GM12878 (cell line): ENCODE measurements around the gene WBP11. TPM values are rescaled to one million over a fixed set of nuclear protein-coding genes. Genes with fewer than 3 reads are reported as not detected.

ENCODE experiments used
- ATAC-seq: fragments of 200-7000 bp; cut with Tn5 transposase; 3 replicates; pipeline ENCODE4 v1.9.1; 2020; ENCODE audit warnings: mild to moderate bottlenecking, moderate library complexity
- BruUV-seq: library from RNA; stranded (reverse); fragments of 400-500 nt; replicated peaks from 2 replicates; lab custom pipeline; 2021; lab: Mats Ljungman, UMichigan
- CTCF ChIA-PET: fragments of 300-600 bp; sonication (Branson Sonifier 250); formaldehyde crosslinking; extraction: SDS; loops from one replicate; lab custom pipeline; 2021; ENCODE audit warnings: inconsistent platforms; lab: Yijun Ruan, JAX
- POLR2A ChIA-PET: fragments of 350-600 bp; formaldehyde crosslinking; extraction: SDS; loops from one replicate; lab custom pipeline; 2021; ENCODE audit warnings: inconsistent platforms; lab: Charles Lee
- RAD21 ChIA-PET: fragments of 300-600 bp; sonication (Branson Sonifier 250); formaldehyde crosslinking; loops from one replicate; lab custom pipeline; 2023; ENCODE audit warnings: antibody characterized with exemption; ENCODE audit not compliant: unreplicated experiment; lab: Charles Lee
- SMC1A ChIA-PET: fragments of 300-600 bp; sonication (Branson Sonifier 250); formaldehyde crosslinking; loops from one replicate; lab custom pipeline; 2023; ENCODE audit not compliant: unreplicated experiment, uncharacterized antibody; lab: Charles Lee
- DNase-seq: peaks from one replicate; pipeline ENCODE4 v3.0.0-alpha.2; 2011; ENCODE audit warnings: low read depth, low spot score
- FAIRE-seq: peaks from 3 replicates; lab custom pipeline; 2011; peaks lifted over from hg19 to GRCh38; lab: Jason Lieb, UNC
- H2AFZ ChIP-seq: 2 replicates; pipeline ENCODE4 v1.6.0; 2011; ENCODE audit warnings: low read depth, low read length, control low read depth; ENCODE audit not compliant: control insufficient read depth
- H3K27ac ChIP-seq: 2 replicates; pipeline ENCODE4 v1.5.1; 2011; ENCODE audit warnings: control low read depth; ENCODE audit not compliant: control insufficient read depth, insufficient read depth
- H3K27me3 ChIP-seq, 2 experiments: replicated peaks in 1 of 2; 2 replicates each; pipeline versions ENCODE4 v1.6.0 to v1.6.1; 2011; ENCODE audit warnings: low read length in 1 of 2; ENCODE audit not compliant: control insufficient read depth in 2 of 2, insufficient read depth in 2 of 2
- H3K36me3 ChIP-seq, 2 experiments: 2 replicates each; pipeline ENCODE4 v1.5.1; 2011; ENCODE audit warnings: low read length in 1 of 2; ENCODE audit not compliant: control insufficient read depth in 2 of 2, insufficient read depth in 2 of 2
- H3K4me1 ChIP-seq: 2 replicates; pipeline ENCODE4 v1.6.1; 2011; ENCODE audit warnings: mild to moderate bottlenecking, low read length, moderate library complexity, mixed read lengths; ENCODE audit not compliant: control insufficient read depth, insufficient read depth
- H3K4me2 ChIP-seq: 2 replicates; pipeline ENCODE4 v1.6.0; 2011; ENCODE audit warnings: control low read depth; ENCODE audit not compliant: control insufficient read depth, insufficient read depth
- H3K4me3 ChIP-seq: fragments of 200-600 bp; sonication (generic); 2 replicates; pipeline ENCODE4 v1.5.1; 2016
- H3K79me2 ChIP-seq: 2 replicates; pipeline ENCODE4 v1.6.0; 2011; ENCODE audit warnings: low read length; ENCODE audit not compliant: control insufficient read depth, insufficient read depth
- H3K9ac ChIP-seq: 2 replicates; pipeline ENCODE4 v1.8.0; 2011; ENCODE audit warnings: low read length, control low read depth, mixed read lengths; ENCODE audit not compliant: control insufficient read depth, insufficient read depth
- H3K9me3 ChIP-seq: replicated peaks from 3 replicates; pipeline ENCODE4 v1.5.1; 2011; ENCODE audit warnings: mild to moderate bottlenecking, low read length; ENCODE audit not compliant: control insufficient read depth, insufficient read depth
- H4K20me1 ChIP-seq: 2 replicates; pipeline ENCODE4 v1.6.0; 2011; ENCODE audit not compliant: control insufficient read depth, insufficient read depth
- BACH1 ChIP-seq: fragments of 450-650 bp; IDR thresholded peaks from 2 replicates; pipeline ENCODE4 v1.6.1; 2017; ENCODE audit warnings: mild to moderate bottlenecking, borderline replicate concordance
- CTCF ChIP-seq, 3 experiments: IDR thresholded peaks in 2 of 3; conservative IDR thresholded peaks in 1 of 3; 2 replicates each; pipeline ENCODE4 v1.5.1; 2011; ENCODE audit warnings: low read depth in 3 of 3, low read length in 3 of 3, mild to moderate bottlenecking in 3 of 3, control low read depth in 2 of 3, moderate library complexity in 2 of 3, inconsistent platforms in 1 of 3, mixed read lengths in 1 of 3; ENCODE audit not compliant: control insufficient read depth in 2 of 3, insufficient read depth in 1 of 3; ENCODE audit errors: extremely low read depth in 1 of 3
- HDGF ChIP-seq: fragments of 450-650 bp; IDR thresholded peaks from 2 replicates; pipeline ENCODE4 v1.6.1; 2016; ENCODE audit warnings: antibody characterized with exemption
- IRF4 ChIP-seq: IDR thresholded peaks from 2 replicates; pipeline ENCODE4 v1.6.1; 2011; ENCODE audit warnings: low read depth, low read length
- NR2F1 ChIP-seq: fragments of 450-650 bp; conservative IDR thresholded peaks from 2 replicates; pipeline ENCODE4 v1.6.1; 2017; ENCODE audit warnings: mild to moderate bottlenecking
- POLR2A ChIP-seq: IDR thresholded peaks from 2 replicates; pipeline ENCODE4 v1.6.1; 2011; ENCODE audit warnings: low read depth, mild to moderate bottlenecking, low read length
- SMC3 ChIP-seq: IDR thresholded peaks from 2 replicates; pipeline ENCODE4 v1.6.1; 2011; ENCODE audit warnings: low read length, improper control_type of control experiment, borderline replicate concordance
- USF2 ChIP-seq: IDR thresholded peaks from 2 replicates; pipeline ENCODE4 v1.6.1; 2011; ENCODE audit warnings: low read depth, low read length, improper control_type of control experiment, borderline replicate concordance
- ZSCAN29 ChIP-seq: fragments of 450-650 bp; IDR thresholded peaks from 2 replicates; pipeline ENCODE4 v1.6.1; 2017; ENCODE audit warnings: mild to moderate bottlenecking, moderate library complexity
- WGBS: methylation state at CpG from one replicate; pipeline ENCODE4 v1.1.6; 2016; ENCODE audit warnings: low lambda C conversion rate; ENCODE audit not compliant: insufficient replicate concordance, insufficient coverage; ENCODE audit errors: missing lambda C conversion rate; 5-methylcytosine and 5-hydroxymethylcytosine counted together
- in situ Hi-C: fragments of 300-500 bp; cut with MboI; formaldehyde crosslinking; loops from 9 replicates; pipeline ENCODE4 v1.14.3; 2018; ENCODE audit warnings: mixed read lengths
- intact Hi-C: fragments of 100-400 bp; cut with micrococcal nuclease; formaldehyde crosslinking; loops from one replicate; pipeline ENCODE4 v1.14.2; 2022; ENCODE audit not compliant: unreplicated experiment
- polyA plus RNA-seq, 11 experiments: library from polyadenylated mRNA; depleted of rRNA in 4 of 11; unstranded in 6 of 11; stranded (reverse) in 5 of 11; fragments of >200 nt; fragmentation: Nextera tagmentation in 4 of 11; fragmentation: Illumina TruSeq in 1 of 11; extraction: Ambion mirVana in 4 of 11; extraction: Trizol in 1 of 11; gene quantifications; 1 replicate in 1 of 11; 2 replicates in 10 of 11; pipeline versions ENCODE4 v1.2.1 to v1.2.3, GENCODE V29; 2011 to 2016; ENCODE audit warnings: inconsistent platforms in 2 of 11, missing spikeins in 2 of 11, low read depth in 1 of 11
- total RNA-seq, 4 experiments: library from RNA; depleted of rRNA in 3 of 4; stranded (reverse); fragments of >200 nt in 3 of 4; fragmentation: Illumina TruSeq in 1 of 4; extraction: Trizol in 1 of 4; gene quantifications; 2 replicates each; pipeline versions ENCODE4 v1.2.1 to v1.2.3, GENCODE V29; 2013 to 2021

WBP11 gene
- total and polyA plus RNA-seq, 10 of the 15 experiments (the other 5 are each of a cell fraction or from before 2014, with no cell fraction given), result 11.5 to 107 (median 29.1) TPM

GRCh38 chr12:14839262-14839661 lies 36.0 kb upstream of the WBP11 start (continued):
- TF ChIP-seq SMC3, result no peak

- no TSS peak for BruUV-seq
Measured at GRCh38 chr12:14836336-14837210, 33.3 kb upstream of the WBP11 start.

More at GRCh38 chr12:14836336-14837210, 33.3 kb upstream of the WBP11 start:
- FAIRE-seq (no peak), ATAC-seq (no peak; the same call in 2 of the 3 replicates), DNase-seq (no peak)
- Histone ChIP-seq H3K4me2 (no peak overlapping the region), H3K4me3 (no peak overlapping the region), H2AFZ (no peak overlapping the region), H3K36me3 (no peaks in the 10 kb centered on the region), H3K27ac (no peak overlapping the region), H4K20me1 (no peaks in the 10 kb centered on the region), H3K9me3 (no peaks in the 10 kb centered on the region), H3K27me3 (no peaks in the 10 kb centered on the region; a peak in 2 of 4 replicates), H3K9ac (no peak overlapping the region), H3K79me2 (no peaks in the 10 kb centered on the region), H3K4me1 (no peaks in the 10 kb centered on the region)
- intact Hi-C loops, result no loop called here
- CTCF ChIA-PET, result interaction anchor here (0.5 to 2.0 kb wide), 4 partner anchors 10 to 439 kb away, joined by 3 to 7 read pairs (median 6); no protein-coding TSS in a partner anchor
- in situ Hi-C loops, result no loop called here
- POLR2A ChIA-PET, result interaction anchor here (0.6 kb wide), 1 partner anchor 30 kb away, joined by 3 read pairs; no protein-coding TSS in a partner anchor
- RAD21 ChIA-PET, result no interaction called here
- SMC1A ChIA-PET, result interaction anchor here (0.9 to 1.6 kb wide), 5 partner anchors 12 to 159 kb away, joined by 3 to 6 read pairs (median 3); no protein-coding TSS in a partner anchor
- TF ChIP-seq IRF4, result no peak
- TF ChIP-seq BACH1, result no peak
- TF ChIP-seq HDGF, result no peak
- TF ChIP-seq NR2F1, result no peak
- no peak for TF ChIP-seq CTCF (IDR thresholded peaks at IDR 0.05 in 2 of 3, conservative IDR thresholded peaks at IDR 0.05 in 1 of 3; ENCODE audit: control insufficient read depth in 2 of 3, extremely low read depth in 1 of 3, insufficient read depth in 1 of 3, low read depth in 3 of 3, low read length in 3 of 3)
- no peak for TF ChIP-seq USF2
- TF ChIP-seq ZSCAN29, result no peak
- no peak for TF ChIP-seq POLR2A
- 21% methylated on average over 7 of the region's 7 CpGs for WGBS
